GM21381 (cell line): ENCODE results near the gene MAPKAP1.

ENCODE experiments used
- ATAC-seq: cut with Tn5 transposase; IDR thresholded peaks from one replicate; pipeline ENCODE4 v1.9.1; 2021; ENCODE audit warnings: mild to moderate bottlenecking, moderate library complexity; ENCODE audit not compliant: unreplicated experiment

The MAPKAP1 gene

DNA sequence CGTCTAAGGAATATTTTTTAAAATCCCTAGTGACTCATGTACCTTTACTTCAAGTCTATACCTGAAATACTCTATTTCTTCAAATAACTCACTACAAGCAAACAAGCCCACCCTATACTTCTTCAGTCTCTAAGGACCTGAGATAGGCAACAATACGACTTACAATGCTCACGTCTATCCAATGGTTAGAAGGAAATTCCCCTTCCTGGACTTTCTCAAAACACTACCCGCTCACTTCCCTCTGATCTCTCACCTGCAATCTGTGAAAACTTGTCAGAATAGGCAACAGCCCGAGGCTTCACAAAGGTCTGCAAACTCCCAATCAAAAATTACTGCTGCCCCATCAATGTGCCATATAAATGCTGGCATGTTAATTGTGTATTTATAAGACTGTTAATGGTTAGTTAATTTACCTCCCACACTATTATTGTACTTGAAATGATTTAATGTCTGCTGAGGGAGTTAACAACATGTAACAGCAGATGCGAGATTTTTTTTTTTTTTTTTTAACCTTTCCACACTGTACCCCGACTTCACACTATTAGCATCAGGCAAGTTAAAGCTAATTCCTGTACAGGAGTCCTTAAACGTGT lies 27.3 kb downstream of the MAPKAP1 start:
- ATAC-seq = no peak

DNA sequence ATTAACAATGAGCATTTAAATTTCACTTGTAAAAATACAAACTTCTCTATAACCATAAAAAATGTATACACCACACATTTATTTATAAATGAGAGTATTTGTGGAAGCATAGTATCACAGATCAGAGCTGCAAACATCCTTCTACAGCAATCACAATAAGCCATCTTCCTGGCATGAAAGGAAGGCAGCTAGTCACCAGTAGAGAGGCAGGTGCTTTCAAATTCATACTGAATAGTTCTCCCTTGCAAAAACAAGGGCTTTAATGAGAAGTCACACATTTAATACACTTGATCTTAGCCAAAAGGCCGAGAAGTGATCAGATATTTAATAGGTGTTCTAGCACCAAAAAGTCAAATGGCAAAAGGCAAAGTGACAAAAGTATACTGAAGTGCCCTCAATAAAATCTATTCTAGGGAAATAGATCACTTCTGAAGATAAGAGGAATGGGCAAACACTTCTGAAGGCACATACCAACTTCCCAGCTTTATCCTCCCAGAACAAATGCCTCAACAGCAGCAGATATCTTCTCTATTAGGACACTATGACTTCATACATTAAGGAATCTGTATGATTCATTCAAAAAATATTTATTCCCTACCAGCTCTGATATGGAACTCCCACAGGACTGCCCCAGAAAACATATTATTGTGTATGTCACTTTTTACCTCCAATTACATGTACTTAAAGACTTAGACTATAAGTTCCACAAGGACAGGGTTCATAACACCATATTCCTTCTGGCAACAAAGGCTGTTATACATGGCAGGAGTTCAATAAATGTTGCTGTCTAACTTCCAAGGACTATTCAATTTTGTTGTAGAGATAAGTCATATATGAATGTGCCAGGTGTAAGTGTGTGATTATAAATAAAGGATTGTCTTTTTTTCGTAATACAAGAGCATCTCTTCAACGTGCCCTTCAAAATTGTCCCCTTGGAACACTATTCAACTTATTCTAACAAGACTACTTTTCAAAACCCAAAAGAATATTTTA lies 31.7 kb downstream of the MAPKAP1 start:
- no peak for ATAC-seq

DNA sequence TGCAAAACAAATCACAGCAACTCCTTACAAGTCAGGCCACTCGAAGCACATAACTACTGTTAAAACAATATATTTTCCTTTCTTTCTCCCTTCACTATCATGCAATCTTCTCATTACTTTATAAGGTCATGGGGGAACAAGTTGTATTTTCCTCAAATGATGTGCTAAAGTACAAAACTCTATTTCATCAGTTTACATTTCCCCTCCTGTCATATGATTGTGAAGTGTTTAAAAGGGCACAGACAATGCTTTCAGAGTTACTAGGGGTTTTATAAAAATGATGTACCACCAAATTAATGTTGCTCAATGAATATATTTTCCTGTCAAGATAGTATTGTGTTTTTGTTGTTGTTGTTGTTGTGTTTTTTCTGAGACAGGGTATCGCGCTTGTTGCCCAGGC lies 34.1 kb downstream of the MAPKAP1 start:
- no peak for ATAC-seq

DNA sequence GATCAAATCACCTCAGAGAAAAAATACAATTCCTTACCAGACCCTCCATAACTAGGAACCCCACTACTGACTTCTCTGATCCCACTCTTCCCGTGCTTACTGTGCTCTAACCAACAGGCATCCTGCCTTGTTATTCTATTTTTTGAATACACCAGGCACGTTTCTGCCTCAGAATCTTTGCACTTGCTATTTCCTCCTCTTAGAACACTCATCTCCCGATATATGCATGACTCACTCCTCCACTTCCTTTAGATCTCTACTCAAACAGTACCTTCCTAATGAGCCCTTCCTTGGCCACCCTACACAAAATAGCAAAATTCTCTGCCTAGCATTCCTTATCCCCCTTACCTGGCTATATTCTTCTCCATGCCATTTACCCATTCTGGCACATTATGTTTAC lies 43.9 kb downstream of the MAPKAP1 start:
- no peak for ATAC-seq

- ATAC-seq = no peak
Measured at GRCh38 chr9:125660557-125660956, 46.5 kb downstream of the MAPKAP1 start.

- no peak for ATAC-seq
Measured at GRCh38 chr9:125659954-125660353, 47.1 kb downstream of the MAPKAP1 start.

DNA sequence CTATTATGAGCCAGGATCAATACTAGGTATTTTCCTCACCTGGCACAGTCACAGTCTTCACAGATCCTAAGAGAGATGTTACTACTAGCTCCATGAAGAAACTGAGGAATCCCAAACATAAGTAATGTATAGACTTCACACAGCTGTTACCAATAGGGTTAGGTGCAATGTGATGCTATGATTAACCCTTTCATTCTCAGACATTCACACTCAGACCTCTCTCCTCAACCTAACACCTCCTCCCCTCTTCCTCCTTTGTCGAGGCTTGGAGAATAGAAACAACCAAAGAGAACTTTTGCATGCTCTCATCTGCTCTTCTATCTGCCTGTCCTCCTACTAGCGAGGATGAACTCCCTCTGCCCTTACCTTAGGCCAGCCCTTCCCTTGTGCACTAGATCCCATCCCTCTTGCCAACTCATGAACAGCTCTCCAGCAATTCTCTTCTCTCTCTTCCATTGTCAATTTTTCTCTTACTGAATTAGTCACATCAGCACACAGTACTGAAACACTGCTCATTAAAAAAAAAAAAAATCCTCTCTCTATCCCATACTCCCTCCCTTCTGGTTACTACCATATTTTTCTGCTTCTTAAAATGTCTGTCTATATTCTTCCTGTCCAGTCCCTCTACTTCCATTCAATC lies 47.7 kb downstream of the MAPKAP1 start:
- ATAC-seq = no peak

DNA sequence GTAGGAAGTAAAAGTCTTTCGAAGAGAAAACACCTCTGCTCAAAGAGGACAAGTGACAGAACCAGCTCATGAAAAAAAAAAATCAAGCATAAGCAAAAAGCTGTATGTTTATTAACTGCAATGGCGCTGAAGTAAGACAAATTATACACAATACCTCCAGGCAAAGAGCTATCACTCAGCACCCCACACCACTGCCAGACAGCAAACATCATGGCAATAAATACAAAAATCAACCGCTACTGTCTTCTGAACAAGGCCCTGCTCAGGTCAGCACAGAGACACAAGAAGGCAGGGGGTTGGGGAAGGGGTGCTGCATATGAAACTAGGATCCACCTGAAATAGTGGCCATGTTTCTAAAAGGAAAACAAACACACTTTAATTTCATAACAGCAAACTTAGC lies 50.4 kb downstream of the MAPKAP1 start:
- ATAC-seq = no peak

GRCh38 chr9:125655691-125656410 lies 51.2 kb downstream of the MAPKAP1 start:
- ATAC-seq = no peak

DNA sequence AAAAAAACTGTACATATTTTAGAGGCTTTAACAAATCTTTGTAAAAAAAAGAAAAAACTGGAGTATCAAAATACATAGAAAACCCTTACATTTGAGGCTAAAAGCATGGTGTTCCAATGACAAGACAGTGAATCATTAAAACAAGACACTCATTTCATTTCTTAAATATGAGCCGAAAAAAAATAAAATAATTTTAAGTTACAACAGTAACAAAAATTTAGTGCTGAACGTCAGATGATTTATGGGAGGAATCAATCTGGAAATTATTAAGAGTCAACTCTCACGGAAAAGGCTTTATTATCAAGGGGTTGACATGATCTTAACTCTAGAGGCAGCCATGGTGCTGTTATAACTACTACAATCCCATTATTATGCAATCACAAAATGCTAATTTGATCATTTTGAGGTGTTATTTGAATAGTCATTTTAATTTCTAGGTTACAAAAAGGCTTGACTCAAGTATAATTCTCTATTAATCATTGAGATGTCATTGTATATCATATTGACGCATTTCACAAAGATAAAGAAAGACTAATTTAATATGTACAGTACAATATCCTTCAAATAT lies 51.9 kb downstream of the MAPKAP1 start:
- no peak for ATAC-seq

DNA sequence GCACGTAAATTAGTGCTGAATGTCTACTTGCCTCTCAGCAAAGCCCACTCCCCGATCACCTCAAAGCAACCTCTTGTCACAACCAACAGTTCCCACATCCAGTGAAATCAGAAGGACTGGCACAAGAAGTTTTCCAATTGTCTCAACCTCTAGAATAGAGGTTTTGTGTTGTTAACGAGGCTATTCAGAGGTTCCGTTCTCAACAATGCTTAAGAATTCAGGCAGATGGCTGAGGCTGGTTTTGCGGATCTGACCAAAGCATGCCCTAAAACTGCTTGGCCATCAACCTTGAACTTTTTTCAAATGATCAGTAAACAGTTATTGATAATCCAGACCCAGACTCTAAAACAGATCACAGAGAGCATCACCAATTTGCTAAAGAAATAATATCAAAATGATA lies 52.9 kb downstream of the MAPKAP1 start:
- ATAC-seq = no peak

DNA sequence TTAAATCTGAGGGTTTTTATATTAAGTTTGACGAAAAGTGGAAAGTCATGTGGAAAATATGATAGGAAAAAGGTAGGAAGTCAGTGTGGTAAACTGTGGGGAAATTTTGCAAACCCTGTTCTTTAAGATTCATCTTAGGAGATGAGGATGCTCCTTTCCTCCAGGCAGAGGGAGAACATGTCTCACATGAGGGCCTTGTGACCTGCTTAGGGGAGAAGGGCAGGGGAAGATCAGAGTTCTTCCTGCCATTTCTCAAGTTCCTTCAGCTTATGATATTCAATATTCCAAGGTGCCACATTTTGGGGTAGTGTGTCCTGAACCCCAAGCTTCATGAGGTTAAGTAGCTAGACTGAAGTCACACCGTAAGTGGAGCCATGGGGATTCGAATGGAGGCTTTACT lies 53.7 kb downstream of the MAPKAP1 start:
- no peak for ATAC-seq

GRCh38 chr9:125652759-125653158 lies 54.2 kb downstream of the MAPKAP1 start:
- no peak for ATAC-seq

DNA sequence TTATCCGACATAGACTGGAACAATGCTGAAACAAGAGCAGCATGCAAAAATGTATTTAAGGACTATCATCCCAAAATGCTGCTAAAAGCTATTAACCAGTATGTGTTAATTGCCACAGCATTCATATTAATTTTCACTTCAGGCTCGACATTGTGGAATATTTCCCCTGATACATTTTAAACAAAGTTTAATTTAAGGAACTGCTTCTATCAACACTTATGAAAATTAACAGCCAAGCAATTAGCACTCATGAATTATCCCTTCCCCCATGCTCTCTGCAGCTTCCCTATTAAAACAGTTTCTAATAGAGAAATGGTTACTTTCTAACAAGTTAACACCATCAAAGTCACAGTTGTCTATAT lies 54.8 kb downstream of the MAPKAP1 start:
- no peak for ATAC-seq

DNA sequence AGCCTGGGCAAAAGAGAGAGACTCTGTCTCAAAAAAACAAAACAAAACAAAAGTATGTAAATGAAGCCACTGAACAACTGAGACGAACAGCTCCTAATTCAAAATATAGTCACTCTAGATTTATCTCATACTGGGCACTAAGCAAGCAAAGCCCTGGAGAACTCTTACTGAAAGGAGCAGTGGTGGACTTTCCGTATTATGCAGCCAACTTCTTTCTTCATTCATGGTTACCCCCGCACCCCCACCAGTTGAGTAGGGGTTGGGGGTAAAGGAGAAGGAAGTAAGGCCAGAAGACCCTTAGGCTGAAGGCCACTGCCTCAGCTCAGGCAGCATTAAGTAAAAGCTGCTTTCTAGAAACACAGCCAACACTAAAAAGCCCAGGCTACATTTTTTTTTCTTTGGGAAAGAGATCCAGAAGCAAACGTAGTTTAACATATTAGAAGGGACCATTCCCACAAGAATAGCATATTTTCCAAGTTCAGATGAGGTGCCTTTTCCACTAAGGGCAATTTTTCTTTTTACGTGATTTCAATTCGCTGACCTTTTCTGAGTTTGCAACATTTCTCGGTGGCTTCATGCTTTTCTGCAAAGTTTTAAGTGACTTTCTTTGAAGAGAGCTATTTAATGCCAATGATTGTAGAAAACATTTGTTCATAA lies 55.3 kb downstream of the MAPKAP1 start:
- no peak for ATAC-seq

GRCh38 chr9:125650271-125650737 lies 56.7 kb downstream of the MAPKAP1 start:
- peak; percentile 61 for ATAC-seq

DNA sequence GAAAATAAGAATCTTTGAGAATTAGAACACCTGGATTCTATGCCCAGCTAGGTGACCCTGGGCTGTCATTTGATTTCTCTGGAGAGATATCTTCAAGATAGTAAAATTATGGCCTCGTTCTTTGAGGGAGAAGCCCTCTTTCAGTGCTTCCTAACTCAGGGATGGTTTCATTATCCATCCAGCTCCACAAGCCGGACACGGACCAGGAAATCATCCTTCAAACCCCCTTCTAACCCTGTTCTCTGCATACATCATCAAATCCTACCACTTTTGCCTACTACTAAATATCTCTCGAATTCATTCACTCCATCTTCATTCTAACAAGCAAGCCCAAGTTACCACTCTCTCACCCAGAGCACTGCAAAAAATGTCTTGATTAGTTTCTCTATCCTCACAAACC lies 57.2 kb downstream of the MAPKAP1 start:
- ATAC-seq = no peak

- ATAC-seq = no peak
Measured at GRCh38 chr9:125649315-125649714, 57.7 kb downstream of the MAPKAP1 start.

DNA sequence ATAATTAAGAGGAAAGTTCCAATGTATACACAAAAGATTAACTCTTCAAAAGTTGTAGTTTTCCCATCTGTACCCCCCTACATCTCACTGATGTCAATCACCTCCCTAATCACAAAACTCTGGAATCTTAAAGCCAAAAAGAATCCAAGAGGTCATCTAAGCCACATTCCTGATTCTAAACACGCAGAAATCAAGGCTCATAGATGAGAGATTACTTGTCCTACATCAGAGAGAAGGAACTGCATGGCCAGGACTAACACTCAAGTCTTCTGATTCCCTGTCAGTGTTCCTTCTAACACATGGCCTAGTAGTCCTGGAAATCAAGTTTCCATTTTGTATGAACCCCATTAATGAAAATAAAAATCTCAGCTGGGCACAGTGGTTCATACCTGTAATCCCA lies 58.7 kb downstream of the MAPKAP1 start:
- ATAC-seq = no peak

DNA sequence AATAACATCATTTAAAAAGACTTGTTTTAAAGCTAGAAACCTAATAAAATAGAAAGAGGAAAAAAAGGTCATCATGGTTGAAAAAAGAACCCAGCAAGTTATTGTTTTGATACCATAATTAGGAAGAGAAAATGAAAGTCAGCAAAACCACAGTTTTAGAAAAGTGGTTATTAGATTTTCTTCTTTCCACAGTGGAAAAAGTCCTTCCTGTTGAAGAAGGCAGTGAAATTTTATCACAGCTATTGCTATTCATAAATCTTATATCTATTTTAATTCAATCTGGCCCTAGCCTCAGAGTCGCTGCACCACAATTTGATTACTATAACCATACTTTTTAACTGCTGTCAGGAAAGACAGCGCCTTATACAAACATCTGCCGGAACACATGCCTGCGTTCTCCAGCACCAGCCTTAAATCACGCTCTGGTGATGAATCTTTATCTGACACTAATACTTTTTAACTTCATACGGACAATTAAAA lies 60.3 kb downstream of the MAPKAP1 start:
- ATAC-seq = peak; percentile 37
